MM.1S (cell line): ENCODE results near the gene SIK2.

Source experiments
- CTCF ChIP-seq: fragments of 300-600 bp; sonication (generic); IDR thresholded peaks from 2 replicates; pipeline ENCODE4 v1.5.1; 2016; ENCODE audit warnings: antibody characterized with exemption, low read length, mixed read lengths
- EZH2 ChIP-seq: fragments of 300-600 bp; sonication (generic); optimal IDR thresholded peaks from 2 replicates; pipeline ENCODE3; 2017; ENCODE audit warnings: low read depth, mild to moderate bottlenecking, antibody characterized with exemption, low read length, mixed read lengths
- EZH2phosphoT487 ChIP-seq: fragments of 300-600 bp; sonication (generic); IDR thresholded peaks from 2 replicates; pipeline ENCODE4 v1.6.1; 2018; ENCODE audit warnings: antibody characterized with exemption, low read length

GRCh38 chr11:111634981-111635705 is 32.9 kb downstream of the SIK2 start:
- no peak for TF ChIP-seq EZH2phosphoT487
- no peak for TF ChIP-seq CTCF
- no peak for TF ChIP-seq EZH2
